ENCODE results near the gene N4BP2L2.

Gene N4BP2L2

GRCh38 chr13:32528358-32528757 is 10.2 kb downstream of the N4BP2L2 start:
- no peak for DNase-seq

- no peak for DNase-seq
Measured at GRCh38 chr13:32527151-32527550, 11.4 kb downstream of the N4BP2L2 start.

- DNase-seq = no peak
Measured at GRCh38 chr13:32525766-32526165, 12.8 kb downstream of the N4BP2L2 start.

GRCh38 chr13:32515246-32515645 is 23.3 kb downstream of the N4BP2L2 start:
- DNase-seq = no peak

- DNase-seq = no peak
Measured at GRCh38 chr13:32511482-32511881, 27.1 kb downstream of the N4BP2L2 start.

GRCh38 chr13:32504876-32505275 is 33.7 kb downstream of the N4BP2L2 start:
- DNase-seq = no peak

- no peak for DNase-seq
Measured at GRCh38 chr13:32504263-32504662, 34.3 kb downstream of the N4BP2L2 start.

- no peak for DNase-seq
Measured at GRCh38 chr13:32503727-32504126, 34.9 kb downstream of the N4BP2L2 start.

GRCh38 chr13:32501064-32501463 is 37.5 kb downstream of the N4BP2L2 start:
- no peak for DNase-seq

GRCh38 chr13:32499538-32500210 is 38.9 kb downstream of the N4BP2L2 start:
- DNase-seq = no peak

GRCh38 chr13:32497589-32497988 is 41.0 kb downstream of the N4BP2L2 start:
- no peak for DNase-seq

- DNase-seq = no peak
Measured at GRCh38 chr13:32496599-32497160, 41.9 kb downstream of the N4BP2L2 start.

- no peak for DNase-seq
Measured at GRCh38 chr13:32495841-32496240, 42.8 kb downstream of the N4BP2L2 start.

- no peak for DNase-seq
Measured at GRCh38 chr13:32495429-32495828, 43.2 kb downstream of the N4BP2L2 start.

GRCh38 chr13:32491028-32491427 is 47.6 kb downstream of the N4BP2L2 start:
- DNase-seq = peak; percentile 50

GRCh38 chr13:32476892-32477291 is 61.7 kb downstream of the N4BP2L2 start:
- no peak for DNase-seq

GRCh38 chr13:32476021-32476731 is 62.4 kb downstream of the N4BP2L2 start:
- DNase-seq = no peak

GRCh38 chr13:32474999-32475792 is 63.4 kb downstream of the N4BP2L2 start:
- DNase-seq = no peak

- DNase-seq = no peak
Measured at GRCh38 chr13:32473650-32474049, 64.9 kb downstream of the N4BP2L2 start.

GRCh38 chr13:32472194-32472621 is 66.4 kb downstream of the N4BP2L2 start:
- DNase-seq = peak; percentile 2

- peak; percentile 37 for DNase-seq
Measured at GRCh38 chr13:32471187-32471922, 67.2 kb downstream of the N4BP2L2 start.

- DNase-seq = no peak
Measured at GRCh38 chr13:32468502-32469142, 70.0 kb downstream of the N4BP2L2 start.
